GM19193 (cell line): ENCODE measurements around the gene ATG10.

ENCODE experiments used
- POLR2A ChIP-seq: IDR thresholded peaks from 4 replicates; pipeline ENCODE4 v1.6.1; 2011; ENCODE audit not compliant: insufficient read depth, insufficient read length; ENCODE audit errors: extremely low read depth

The ATG10 gene

DNA sequence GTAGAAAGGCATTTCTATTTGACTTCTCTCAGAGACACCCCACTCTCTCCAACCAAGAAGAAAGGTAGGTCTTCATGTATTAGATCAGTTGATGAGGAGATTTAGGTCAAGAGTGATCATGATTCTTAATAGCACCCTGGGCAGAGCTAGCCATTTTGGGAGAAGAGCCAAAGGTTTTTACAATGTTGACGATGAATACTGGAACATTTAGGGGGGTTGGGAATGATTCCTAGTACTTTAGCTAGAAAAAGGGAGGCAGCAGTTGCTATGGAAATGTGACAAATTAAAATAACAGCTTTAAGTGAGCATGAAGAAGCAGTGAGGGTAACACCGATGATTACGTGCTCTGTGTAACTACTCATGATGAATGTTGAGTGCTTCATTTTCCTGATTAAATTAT lies 315.8 kb downstream of the ATG10 start:
- TF ChIP-seq POLR2A = no peak

DNA sequence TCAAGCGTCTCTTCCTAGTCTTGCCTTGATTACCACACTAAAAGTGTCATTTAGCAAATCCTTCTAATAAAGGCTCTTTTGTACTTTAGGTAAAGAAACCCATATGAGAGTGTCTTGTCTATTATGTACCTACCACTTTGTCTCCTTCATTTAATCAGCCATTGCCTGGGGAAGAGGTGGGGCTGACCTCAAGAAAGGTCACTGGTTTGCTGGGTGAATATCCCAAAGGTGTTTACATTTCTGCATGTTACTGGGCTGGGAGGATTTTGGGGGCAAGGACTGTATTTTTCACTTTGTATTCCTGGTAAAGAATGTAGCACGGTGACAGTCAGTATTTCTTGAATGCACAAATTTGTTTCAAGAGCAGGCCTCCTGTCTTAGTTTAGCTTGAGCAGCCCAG lies 318.2 kb downstream of the ATG10 start:
- no peak for TF ChIP-seq POLR2A

GRCh38 chr5:82290908-82291307 lies 319.1 kb downstream of the ATG10 start:
- TF ChIP-seq POLR2A = no peak

DNA sequence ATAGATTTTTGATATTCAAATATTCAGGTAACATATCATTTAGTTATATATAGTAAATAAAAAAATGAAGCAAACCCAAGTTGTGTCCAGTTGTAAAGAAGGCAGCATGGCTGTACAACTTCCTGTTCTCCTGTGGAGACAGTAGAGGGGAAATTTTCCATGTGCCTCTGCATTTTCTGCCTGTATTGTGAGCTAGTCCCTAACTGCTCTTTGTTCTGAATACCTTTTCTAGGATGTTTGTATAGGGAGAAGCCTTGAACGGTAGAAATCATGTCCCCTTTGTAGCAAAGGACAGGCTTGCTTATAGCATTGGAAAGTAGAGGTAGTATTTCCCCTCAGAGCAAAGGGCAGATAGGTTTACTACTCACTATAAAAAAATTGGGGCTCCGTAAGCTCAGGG lies 319.6 kb downstream of the ATG10 start:
- TF ChIP-seq POLR2A = no peak

GRCh38 chr5:82295144-82295543 lies 323.3 kb downstream of the ATG10 start:
- TF ChIP-seq POLR2A = no peak

DNA sequence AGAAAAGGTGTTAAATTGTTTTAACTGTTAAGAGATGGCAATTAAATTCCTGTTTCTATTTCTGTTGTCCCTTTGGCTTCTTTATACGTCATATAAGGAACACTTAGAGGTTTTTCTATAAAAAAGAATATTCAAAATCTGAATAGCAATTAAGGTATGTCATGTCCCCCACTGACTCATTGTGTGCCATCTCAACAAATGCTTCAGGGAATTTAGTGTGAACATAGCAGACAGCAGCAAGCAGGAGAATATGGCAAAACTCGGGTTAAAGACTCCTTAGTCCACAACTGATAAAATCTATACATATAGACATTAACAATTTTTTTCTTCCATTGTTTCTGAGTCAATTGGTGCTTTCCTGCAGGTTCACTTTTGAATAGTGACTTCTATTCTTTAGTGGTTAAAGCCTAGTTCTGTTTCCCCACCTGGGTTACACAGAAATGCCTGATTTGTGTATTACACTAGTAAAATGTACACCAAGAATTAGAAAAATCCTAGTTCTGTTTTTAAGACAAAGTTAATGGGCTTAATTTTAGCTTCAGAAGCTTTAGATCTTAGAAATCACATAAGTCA lies 324.2 kb downstream of the ATG10 start:
- TF ChIP-seq POLR2A = no peak

GRCh38 chr5:82296929-82297328 lies 325.1 kb downstream of the ATG10 start:
- no peak for TF ChIP-seq POLR2A

GRCh38 chr5:82297711-82298110 lies 325.9 kb downstream of the ATG10 start:
- TF ChIP-seq POLR2A = no peak

GRCh38 chr5:82298668-82299067 lies 326.8 kb downstream of the ATG10 start:
- no peak for TF ChIP-seq POLR2A

- no peak for TF ChIP-seq POLR2A
Observed at GRCh38 chr5:82301190-82301589, 329.4 kb downstream of the ATG10 start.
